IgD-negative memory B cell (primary cell): ENCODE results near the gene GAREM1. TPM values are rescaled to one million over a fixed set of nuclear protein-coding genes. Genes with fewer than 3 reads are reported as not detected.
A peak's percentile ranks its signal among the peaks of the same experiment; 100 is the strongest.
"Not testable (repeated sequence)": the region's sequence is repeated elsewhere in the genome, so short reads cannot be mapped to it uniquely, and the experiment has no call there.

Experiments used
- H3K27ac Mint-ChIP-seq, 3 donors: one replicate each; pipeline ENCODE4 v1.8.0; 2020 to 2022; ENCODE audit warnings: mild to moderate bottlenecking in 3 of 3, mixed read lengths in 3 of 3, moderate library complexity in 1 of 3
- H3K27me3 Mint-ChIP-seq: one replicate; pipeline ENCODE4 v1.8.0; 2021; ENCODE audit warnings: mixed read lengths
- H3K36me3 Mint-ChIP-seq: one replicate; pipeline ENCODE4 v1.8.0; 2020; ENCODE audit warnings: mild to moderate bottlenecking, mixed read lengths
- H3K4me1 Mint-ChIP-seq, 3 donors: one replicate each; pipeline ENCODE4 v1.8.0; 2020 to 2022; ENCODE audit warnings: mixed read lengths in 3 of 3, mild to moderate bottlenecking in 1 of 3
- H3K4me3 Mint-ChIP-seq, 4 donors: one replicate each; pipeline ENCODE4 v1.8.0; 2020 to 2022; ENCODE audit warnings: mild to moderate bottlenecking in 4 of 4, mixed read lengths in 4 of 4, moderate library complexity in 3 of 4
- H3K9me3 Mint-ChIP-seq, 3 donors: one replicate each; pipeline ENCODE4 v1.8.0; 2020 to 2021; ENCODE audit warnings: mixed read lengths in 3 of 3, mild to moderate bottlenecking in 1 of 3
- polyA plus RNA-seq: library from polyadenylated mRNA; unstranded; fragments of 300-500 nt; fragmentation: Illumina TruSeq; gene quantifications from one replicate; pipeline ENCODE4 v1.2.3, GENCODE V29; 2021

Gene GAREM1
- polyA plus RNA-seq, 1 donor from 2014 or later: not detected

- no peaks in the 10 kb centered on the region for H3K27me3 Mint-ChIP-seq
- H3K27ac Mint-ChIP-seq: no peak overlapping the region
- H3K4me1 Mint-ChIP-seq: no peaks in the 10 kb centered on the region
- H3K36me3 Mint-ChIP-seq: no peaks in the 10 kb centered on the region
- H3K9me3 Mint-ChIP-seq: no peaks in the 10 kb centered on the region
- H3K4me3 Mint-ChIP-seq: no peak overlapping the region
These were observed 173.8 kb downstream of the GAREM1 start for GRCh38 chr18:32296851-32297250.

- Mint-ChIP-seq H3K4me1 (no peaks in the 10 kb centered on the region), H3K36me3 (no peaks in the 10 kb centered on the region), H3K9me3 (peaks cover 0 to 3% (median 2%) of the 10 kb centered on the region in 3 donors), H3K27ac (no peak overlapping the region), H3K27me3 (no peaks in the 10 kb centered on the region), H3K4me3 (no peak overlapping the region)
These were observed 175.1 kb downstream of the GAREM1 start for GRCh38 chr18:32295604-32296003.

- Mint-ChIP-seq H3K4me3 (no peak overlapping the region), H3K4me1 (no peaks in the 10 kb centered on the region), H3K27me3 (no peaks in the 10 kb centered on the region), H3K36me3 (no peaks in the 10 kb centered on the region), H3K27ac (no peak overlapping the region), H3K9me3 (peaks cover 0 to 3% (median 2%) of the 10 kb centered on the region in 3 donors)
These were observed 177.6 kb downstream of the GAREM1 start for GRCh38 chr18:32293107-32293506.

GRCh38 chr18:32291623-32292022, 179.1 kb downstream of the GAREM1 start:
- H3K9me3 Mint-ChIP-seq, H3K4me1 Mint-ChIP-seq, H3K4me3 Mint-ChIP-seq, H3K36me3 Mint-ChIP-seq, H3K27ac Mint-ChIP-seq, H3K27me3 Mint-ChIP-seq: not testable (repeated sequence)

- Mint-ChIP-seq H3K4me3 (no peak overlapping the region), H3K27ac (no peak overlapping the region), H3K36me3 (no peaks in the 10 kb centered on the region), H3K9me3 (peaks cover 0 to 3% (median 2%) of the 10 kb centered on the region in 3 donors), H3K27me3 (no peaks in the 10 kb centered on the region), H3K4me1 (no peaks in the 10 kb centered on the region)
These were observed 179.9 kb downstream of the GAREM1 start for GRCh38 chr18:32290810-32291209.

- H3K4me1 Mint-ChIP-seq: no peaks in the 10 kb centered on the region
- no peak overlapping the region for H3K4me3 Mint-ChIP-seq
- H3K27ac Mint-ChIP-seq: no peak overlapping the region
- H3K9me3 Mint-ChIP-seq: peaks cover 0 to 3% (median 2%) of the 10 kb centered on the region in 3 donors
- H3K27me3 Mint-ChIP-seq: peaks cover 4% of the 10 kb centered on the region
- H3K36me3 Mint-ChIP-seq: no peaks in the 10 kb centered on the region
These were observed 181.1 kb downstream of the GAREM1 start for GRCh38 chr18:32289483-32290075.

GRCh38 chr18:32287873-32288272, 182.8 kb downstream of the GAREM1 start:
- Mint-ChIP-seq H3K27ac (no peak overlapping the region), H3K4me3 (no peak overlapping the region), H3K9me3 (peaks cover 0 to 3% (median 2%) of the 10 kb centered on the region in 3 donors), H3K36me3 (no peaks in the 10 kb centered on the region), H3K4me1 (no peaks in the 10 kb centered on the region), H3K27me3 (peaks cover 4% of the 10 kb centered on the region)

GRCh38 chr18:32287249-32287648, 183.4 kb downstream of the GAREM1 start:
- Mint-ChIP-seq H3K36me3 (no peaks in the 10 kb centered on the region), H3K4me3 (peak overlapping the region in 1 of 4 donors; percentile 38), H3K27ac (no peak overlapping the region), H3K9me3 (peaks cover 0 to 3% (median 2%) of the 10 kb centered on the region in 3 donors), H3K27me3 (peaks cover 4% of the 10 kb centered on the region), H3K4me1 (no peaks in the 10 kb centered on the region)

GRCh38 chr18:32286749-32287148, 183.9 kb downstream of the GAREM1 start:
- no peaks in the 10 kb centered on the region for H3K4me1 Mint-ChIP-seq
- H3K9me3 Mint-ChIP-seq: peaks cover 0 to 3% (median 2%) of the 10 kb centered on the region in 3 donors
- peaks cover 4% of the 10 kb centered on the region for H3K27me3 Mint-ChIP-seq
- H3K36me3 Mint-ChIP-seq: no peaks in the 10 kb centered on the region
- H3K4me3 Mint-ChIP-seq: no peak overlapping the region
- no peak overlapping the region for H3K27ac Mint-ChIP-seq

- no peaks in the 10 kb centered on the region for H3K9me3 Mint-ChIP-seq
- no peaks in the 10 kb centered on the region for H3K36me3 Mint-ChIP-seq
- peaks cover 4% of the 10 kb centered on the region for H3K27me3 Mint-ChIP-seq
- no peak overlapping the region for H3K27ac Mint-ChIP-seq
- no peaks in the 10 kb centered on the region for H3K4me1 Mint-ChIP-seq
- H3K4me3 Mint-ChIP-seq: no peak overlapping the region
These were observed 186.4 kb downstream of the GAREM1 start for GRCh38 chr18:32284284-32284683.

- H3K27me3 Mint-ChIP-seq: peaks cover 4% of the 10 kb centered on the region
- no peaks in the 10 kb centered on the region for H3K36me3 Mint-ChIP-seq
- H3K27ac Mint-ChIP-seq: no peak overlapping the region
- H3K9me3 Mint-ChIP-seq: no peaks in the 10 kb centered on the region
- no peak overlapping the region for H3K4me3 Mint-ChIP-seq
- H3K4me1 Mint-ChIP-seq: no peaks in the 10 kb centered on the region
These were observed 189.8 kb downstream of the GAREM1 start for GRCh38 chr18:32280911-32281310.

GRCh38 chr18:32280188-32280783, 190.4 kb downstream of the GAREM1 start:
- no peak overlapping the region for H3K27ac Mint-ChIP-seq
- H3K9me3 Mint-ChIP-seq: no peaks in the 10 kb centered on the region
- H3K4me1 Mint-ChIP-seq: no peaks in the 10 kb centered on the region
- no peaks in the 10 kb centered on the region for H3K36me3 Mint-ChIP-seq
- peaks cover 1% of the 10 kb centered on the region for H3K27me3 Mint-ChIP-seq
- no peak overlapping the region for H3K4me3 Mint-ChIP-seq

GRCh38 chr18:32278177-32278799, 192.4 kb downstream of the GAREM1 start:
- H3K36me3 Mint-ChIP-seq: no peaks in the 10 kb centered on the region
- H3K27me3 Mint-ChIP-seq: no peaks in the 10 kb centered on the region
- no peak overlapping the region for H3K4me3 Mint-ChIP-seq
- H3K27ac Mint-ChIP-seq: no peak overlapping the region
- no peaks in the 10 kb centered on the region for H3K9me3 Mint-ChIP-seq
- H3K4me1 Mint-ChIP-seq: no peaks in the 10 kb centered on the region

GRCh38 chr18:32277549-32277948, 193.1 kb downstream of the GAREM1 start:
- Mint-ChIP-seq H3K27ac (no peak overlapping the region), H3K4me3 (no peak overlapping the region), H3K36me3 (no peaks in the 10 kb centered on the region), H3K27me3 (no peaks in the 10 kb centered on the region), H3K4me1 (no peaks in the 10 kb centered on the region), H3K9me3 (no peaks in the 10 kb centered on the region)

- no peaks in the 10 kb centered on the region for H3K4me1 Mint-ChIP-seq
- no peak overlapping the region for H3K4me3 Mint-ChIP-seq
- no peak overlapping the region for H3K27ac Mint-ChIP-seq
- no peaks in the 10 kb centered on the region for H3K9me3 Mint-ChIP-seq
- H3K36me3 Mint-ChIP-seq: no peaks in the 10 kb centered on the region
- H3K27me3 Mint-ChIP-seq: no peaks in the 10 kb centered on the region
These were observed 193.8 kb downstream of the GAREM1 start for GRCh38 chr18:32276906-32277305.

GRCh38 chr18:32276256-32276655, 194.4 kb downstream of the GAREM1 start:
- Mint-ChIP-seq H3K4me3 (no peak overlapping the region), H3K9me3 (no peaks in the 10 kb centered on the region), H3K4me1 (no peaks in the 10 kb centered on the region), H3K27ac (no peak overlapping the region), H3K36me3 (no peaks in the 10 kb centered on the region), H3K27me3 (no peaks in the 10 kb centered on the region)
